ENCODE results near the gene HSBP1. TPM values are rescaled to one million over a fixed set of nuclear protein-coding genes. Genes with fewer than 3 reads are reported as not detected.

The HSBP1 gene
- polyA plus RNA-seq, 1 donor from 2014 or later = 41.4 TPM

DNA sequence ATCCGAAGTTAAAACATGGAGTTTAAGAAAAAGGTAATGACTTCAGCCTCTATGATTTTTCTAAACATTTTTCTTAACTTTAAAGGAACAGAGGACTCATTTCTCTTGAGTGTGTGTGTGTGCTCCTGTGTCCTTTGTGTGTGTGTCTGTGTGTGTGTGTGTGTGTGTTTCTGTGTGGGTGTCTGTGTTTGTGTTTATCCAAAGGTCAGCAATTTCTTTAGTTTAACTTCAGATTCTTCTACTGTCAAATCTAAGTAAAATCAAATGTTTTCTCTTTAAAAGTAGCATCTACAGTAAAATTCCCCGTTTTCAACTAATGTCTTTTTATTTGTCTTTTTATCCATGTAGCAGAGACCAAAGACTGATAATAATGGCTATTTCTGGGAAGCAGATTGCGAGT lies 31.8 kb downstream of the HSBP1 start:
- Mint-ChIP-seq H3K9me3 (no peaks in the 10 kb centered on the region), H3K36me3 (no peaks in the 10 kb centered on the region), H3K4me1 (peaks cover 27 to 31% (median 29%) of the 10 kb centered on the region in 3 donors), H3K27me3 (peaks cover 5% of the 10 kb centered on the region), H3K27ac (no peak overlapping the region), H3K4me3 (no peak overlapping the region)

DNA sequence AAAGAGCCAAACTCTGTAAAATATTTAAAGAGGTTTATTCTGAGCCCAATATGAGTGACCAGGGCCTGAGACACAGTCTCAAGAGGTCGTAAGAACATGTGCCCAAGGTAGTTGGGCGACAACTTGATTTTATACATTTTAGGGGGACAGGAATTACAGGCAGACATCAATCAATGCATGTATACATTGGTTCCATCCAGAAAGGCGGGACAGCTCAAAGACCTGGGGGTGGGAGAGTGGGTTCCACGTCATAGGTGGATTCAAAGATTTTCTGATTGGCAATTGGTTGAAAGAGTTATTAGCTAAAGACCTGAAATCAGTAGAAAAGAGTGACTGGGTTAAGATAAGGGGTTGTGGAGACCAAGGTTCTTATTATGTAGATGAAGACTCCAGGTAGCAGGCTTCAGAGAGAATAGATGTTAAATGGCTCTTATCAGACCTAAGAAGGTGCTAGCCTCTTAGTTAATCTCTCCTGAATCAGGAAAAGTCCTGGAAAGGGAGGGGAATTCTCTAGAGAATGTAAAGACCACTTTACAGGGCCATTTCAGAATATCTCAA lies 32.4 kb downstream of the HSBP1 start:
- no peak overlapping the region for H3K4me3 Mint-ChIP-seq
- no peaks in the 10 kb centered on the region for H3K9me3 Mint-ChIP-seq
- H3K36me3 Mint-ChIP-seq = no peaks in the 10 kb centered on the region
- peaks cover 27 to 33% (median 31%) of the 10 kb centered on the region in 3 donors for H3K4me1 Mint-ChIP-seq
- H3K27me3 Mint-ChIP-seq = peaks cover 5% of the 10 kb centered on the region
- H3K27ac Mint-ChIP-seq = no peak overlapping the region

DNA sequence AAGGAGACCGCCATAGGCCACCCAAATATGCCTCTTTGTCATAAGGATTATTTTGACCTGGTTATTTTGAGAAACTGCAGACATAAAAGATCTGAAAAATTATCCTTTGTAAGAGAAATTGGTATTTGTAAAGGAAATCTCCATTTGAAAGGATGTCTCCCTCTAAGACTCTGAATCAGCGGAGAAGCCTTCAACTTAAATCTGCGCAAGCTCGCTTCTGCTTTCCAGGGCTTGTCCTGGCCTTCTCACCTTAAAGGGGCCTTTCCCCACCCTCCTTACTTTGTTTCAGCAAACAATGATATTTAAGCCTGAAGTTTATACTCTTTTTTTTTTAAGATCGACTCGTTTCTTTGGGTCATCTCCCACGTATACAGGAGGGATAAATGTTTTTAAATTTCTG lies 34.5 kb downstream of the HSBP1 start:
- peak overlapping the region; percentile 65 to 90 (median 70) for H3K27ac Mint-ChIP-seq
- no peaks in the 10 kb centered on the region for H3K9me3 Mint-ChIP-seq
- peaks cover 31 to 37% (median 33%) of the 10 kb centered on the region in 3 donors for H3K4me1 Mint-ChIP-seq
- H3K4me3 Mint-ChIP-seq = peak overlapping the region in 3 of 4 donors; percentile 51 to 94 (median 90)
- no peaks in the 10 kb centered on the region for H3K27me3 Mint-ChIP-seq
- no peaks in the 10 kb centered on the region for H3K36me3 Mint-ChIP-seq

DNA sequence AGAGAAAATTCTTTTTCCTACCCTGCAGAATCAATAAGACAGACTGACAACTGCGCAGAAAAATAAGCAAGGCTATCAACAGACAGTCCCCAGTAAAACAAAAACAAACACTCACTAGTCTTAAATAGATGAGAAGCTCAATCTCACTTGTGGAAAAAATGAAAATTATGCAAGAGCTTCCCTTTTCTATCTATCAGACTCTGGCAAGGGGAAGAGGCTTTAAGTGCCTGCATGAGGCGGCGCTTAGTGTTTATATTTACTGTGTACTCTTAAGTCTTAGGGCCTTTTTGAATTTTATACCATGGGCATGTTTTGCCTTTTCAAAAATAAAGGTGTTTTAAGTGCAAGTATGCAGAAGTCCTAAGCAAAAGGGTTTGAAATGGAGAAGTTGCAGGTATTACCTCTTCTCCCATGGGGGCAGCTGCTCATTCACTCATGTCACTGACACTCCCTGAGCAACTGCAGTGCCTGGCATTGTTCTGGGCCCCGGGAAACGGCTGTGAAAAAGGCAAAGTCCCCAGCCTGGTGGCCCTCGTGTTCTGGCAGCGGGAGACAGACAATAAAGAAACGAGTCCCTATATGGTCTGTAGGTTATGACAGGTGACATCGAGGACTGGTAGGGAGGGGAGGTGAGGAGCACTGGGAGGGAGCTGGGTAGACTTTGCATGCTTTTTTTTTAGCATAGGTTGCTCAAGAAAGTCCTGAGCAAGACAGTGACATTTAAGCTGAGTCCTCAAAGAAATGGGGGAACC lies 35.2 kb downstream of the HSBP1 start:
- H3K36me3 Mint-ChIP-seq = no peaks in the 10 kb centered on the region
- H3K27me3 Mint-ChIP-seq = no peaks in the 10 kb centered on the region
- peak overlapping the region; percentile 70 to 94 (median 90) for H3K27ac Mint-ChIP-seq
- H3K4me3 Mint-ChIP-seq = peak overlapping the region; percentile 51 to 94 (median 84)
- no peaks in the 10 kb centered on the region for H3K9me3 Mint-ChIP-seq
- peaks cover 35 to 41% (median 35%) of the 10 kb centered on the region in 3 donors for H3K4me1 Mint-ChIP-seq

DNA sequence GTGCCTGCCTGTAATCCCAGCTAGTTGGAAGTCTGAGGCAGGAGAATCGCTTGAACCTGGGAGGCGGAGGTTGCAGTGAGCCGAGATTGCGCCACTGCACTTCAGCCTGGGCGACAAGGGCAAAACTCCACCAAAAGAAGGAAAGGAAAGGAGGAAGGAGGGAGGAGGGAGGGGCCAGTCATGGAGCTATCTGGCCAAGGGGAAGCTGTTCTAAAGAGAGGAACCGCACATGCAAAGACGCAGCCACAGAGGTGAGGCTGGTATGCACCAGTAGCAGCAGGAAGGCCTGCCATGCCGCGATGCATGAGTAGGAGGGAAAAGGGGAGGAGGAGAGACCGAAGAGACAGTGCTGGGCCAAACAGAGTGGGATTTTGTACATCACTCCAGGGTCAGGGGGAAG lies 35.9 kb downstream of the HSBP1 start:
- Mint-ChIP-seq H3K4me1 (peaks cover 35 to 41% (median 35%) of the 10 kb centered on the region in 3 donors), H3K4me3 (peak overlapping the region; percentile 51 to 94 (median 84)), H3K27ac (peak overlapping the region; percentile 70 to 94 (median 90)), H3K36me3 (no peaks in the 10 kb centered on the region), H3K27me3 (no peaks in the 10 kb centered on the region), H3K9me3 (no peaks in the 10 kb centered on the region)

DNA sequence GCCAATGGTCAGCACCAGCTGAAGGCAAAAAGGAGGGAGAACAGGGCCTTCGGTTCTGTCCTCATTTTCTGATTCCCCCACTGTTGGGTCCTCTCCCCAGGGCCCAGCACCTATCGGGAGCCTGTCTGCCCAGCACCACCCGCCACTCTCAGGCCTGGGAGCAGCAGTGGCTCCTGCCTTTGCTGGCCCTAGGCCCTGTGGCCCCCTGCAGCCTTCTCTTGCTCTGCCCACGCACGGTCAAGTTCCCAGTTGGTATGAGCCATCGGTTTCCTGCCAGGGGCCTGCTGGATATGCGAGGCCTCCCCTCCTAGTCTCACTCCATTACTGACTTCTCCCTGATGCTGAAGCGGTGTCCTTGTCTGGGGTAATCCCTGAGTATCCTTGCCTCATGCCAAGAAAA lies 37.5 kb downstream of the HSBP1 start:
- Mint-ChIP-seq H3K4me1 (peaks cover 32 to 41% (median 35%) of the 10 kb centered on the region in 3 donors), H3K27ac (peak overlapping the region in 1 of 3 donors; percentile 73), H3K9me3 (no peaks in the 10 kb centered on the region), H3K4me3 (peak overlapping the region in 1 of 4 donors; percentile 32), H3K27me3 (no peaks in the 10 kb centered on the region), H3K36me3 (no peaks in the 10 kb centered on the region)

DNA sequence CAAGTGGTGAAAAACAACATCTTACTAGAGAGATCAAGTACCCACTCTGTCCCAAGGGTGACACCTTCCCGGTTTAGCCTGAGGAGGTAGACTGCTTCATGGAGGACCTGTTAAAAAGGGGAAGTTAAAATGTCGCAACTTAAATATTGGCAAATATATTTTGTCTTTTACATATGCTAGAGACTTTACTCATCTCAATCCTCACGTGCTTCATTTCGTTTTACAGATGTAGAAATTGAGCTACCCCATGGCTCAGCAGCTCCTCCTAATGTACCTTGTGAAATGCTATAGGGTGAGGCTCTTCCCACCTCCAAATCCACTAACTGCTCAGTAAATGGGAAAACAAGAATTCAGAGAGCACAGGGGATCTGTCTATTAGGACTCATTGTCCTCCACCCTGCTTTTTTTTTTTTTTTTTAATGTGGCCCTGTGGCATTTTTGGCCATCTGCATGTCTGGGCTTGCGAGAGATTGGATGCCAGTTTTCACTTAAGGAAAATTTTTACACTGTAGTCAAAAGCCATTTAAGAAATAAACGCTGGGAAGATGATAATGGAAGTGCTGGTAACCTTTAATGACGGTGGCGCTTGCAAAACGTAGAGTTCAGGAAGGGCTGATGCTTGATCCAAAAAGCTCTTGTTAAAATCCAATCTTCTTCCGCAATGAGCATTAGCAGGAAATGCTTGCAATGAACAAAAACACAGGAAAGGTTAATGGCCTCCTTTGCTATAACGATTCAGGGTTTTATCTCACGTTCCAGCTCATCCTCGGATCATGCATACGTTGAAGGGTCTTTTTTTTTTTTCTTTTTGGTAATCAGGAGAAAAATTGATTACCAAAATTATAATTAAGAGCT lies 39.8 kb downstream of the HSBP1 start:
- Mint-ChIP-seq H3K4me1 (peaks cover 23 to 33% (median 23%) of the 10 kb centered on the region in 3 donors), H3K4me3 (peak overlapping the region in 1 of 4 donors; percentile 61), H3K27me3 (no peaks in the 10 kb centered on the region), H3K27ac (peak overlapping the region in 2 of 3 donors; percentile 43 to 84), H3K9me3 (peaks cover 0 to 1% (median 0%) of the 10 kb centered on the region in 3 donors), H3K36me3 (peaks cover 2% of the 10 kb centered on the region)

DNA sequence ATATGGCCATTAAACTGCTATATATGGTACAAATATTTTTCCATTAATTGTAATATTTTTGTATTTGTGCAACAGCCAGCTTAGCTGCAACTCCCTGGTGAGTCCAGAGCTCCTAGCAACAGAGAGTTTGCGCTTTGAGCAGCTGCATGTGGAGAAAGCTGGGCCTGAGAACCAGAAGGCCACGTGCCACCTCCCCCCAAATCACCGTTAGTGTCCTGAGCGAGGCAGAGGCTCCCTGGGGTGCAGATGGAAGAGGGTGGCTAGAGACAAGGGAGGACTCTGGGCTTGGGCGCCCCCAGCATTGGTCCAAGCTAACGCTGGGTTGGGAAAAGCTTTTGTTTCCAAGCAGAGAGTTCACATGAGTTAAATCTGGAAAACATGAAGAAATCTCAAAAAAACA lies 41.6 kb downstream of the HSBP1 start:
- Mint-ChIP-seq H3K36me3 (peaks cover 2% of the 10 kb centered on the region), H3K27ac (no peak overlapping the region), H3K9me3 (peaks cover 0 to 1% (median 0%) of the 10 kb centered on the region in 3 donors), H3K27me3 (peaks cover 3% of the 10 kb centered on the region), H3K4me3 (peak overlapping the region in 1 of 4 donors; percentile 60), H3K4me1 (peaks cover 8 to 17% (median 10%) of the 10 kb centered on the region in 3 donors)

DNA sequence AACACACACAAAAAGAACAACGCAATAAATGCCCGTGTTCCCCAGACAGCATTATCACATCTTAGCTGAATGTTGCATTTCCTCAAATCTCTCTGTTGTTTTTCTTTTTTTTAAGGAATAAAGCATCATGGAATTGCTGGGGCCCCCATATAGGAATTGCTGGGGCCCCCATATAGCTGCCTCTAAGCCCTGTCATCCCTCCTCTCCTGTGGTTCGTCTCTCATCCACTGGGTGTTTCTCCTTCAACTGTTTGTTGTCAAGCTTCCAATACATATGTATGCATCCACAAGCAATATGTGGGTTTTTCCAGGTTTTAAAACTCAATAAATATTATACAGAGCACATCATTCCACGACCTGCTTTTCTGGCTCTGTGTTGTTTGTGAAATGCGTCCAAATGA lies 43.2 kb downstream of the HSBP1 start:
- Mint-ChIP-seq H3K4me3 (no peak overlapping the region), H3K27ac (peak overlapping the region in 1 of 3 donors; percentile 34), H3K27me3 (peaks cover 7% of the 10 kb centered on the region), H3K9me3 (peaks cover 0 to 1% (median 0%) of the 10 kb centered on the region in 3 donors), H3K36me3 (peaks cover 2% of the 10 kb centered on the region), H3K4me1 (peaks cover 8 to 10% (median 10%) of the 10 kb centered on the region in 3 donors)

DNA sequence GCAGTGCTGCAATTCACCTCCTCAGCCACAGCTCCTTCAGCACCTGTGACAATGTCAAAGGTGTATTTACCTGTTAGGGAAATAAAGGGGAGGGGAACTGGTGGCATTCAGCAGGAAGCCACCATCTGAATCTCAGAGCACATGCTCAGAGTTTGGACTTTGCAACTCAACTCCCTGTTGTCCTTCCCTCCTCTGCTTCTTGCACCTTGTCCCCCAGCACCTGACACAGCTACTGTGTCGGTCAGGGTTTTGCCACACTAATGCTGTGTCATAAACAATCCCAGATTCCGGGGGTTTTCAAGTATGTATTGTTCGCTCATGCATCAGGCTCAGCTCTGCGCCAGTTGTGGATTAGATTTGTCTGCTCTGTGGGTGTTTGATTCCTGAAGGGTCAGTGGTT lies 43.7 kb downstream of the HSBP1 start:
- Mint-ChIP-seq H3K27me3 (peaks cover 7% of the 10 kb centered on the region), H3K4me3 (no peak overlapping the region), H3K4me1 (peaks cover 8 to 10% (median 10%) of the 10 kb centered on the region in 3 donors), H3K27ac (no peak overlapping the region), H3K9me3 (peaks cover 0 to 1% (median 0%) of the 10 kb centered on the region in 3 donors), H3K36me3 (peaks cover 2% of the 10 kb centered on the region)

DNA sequence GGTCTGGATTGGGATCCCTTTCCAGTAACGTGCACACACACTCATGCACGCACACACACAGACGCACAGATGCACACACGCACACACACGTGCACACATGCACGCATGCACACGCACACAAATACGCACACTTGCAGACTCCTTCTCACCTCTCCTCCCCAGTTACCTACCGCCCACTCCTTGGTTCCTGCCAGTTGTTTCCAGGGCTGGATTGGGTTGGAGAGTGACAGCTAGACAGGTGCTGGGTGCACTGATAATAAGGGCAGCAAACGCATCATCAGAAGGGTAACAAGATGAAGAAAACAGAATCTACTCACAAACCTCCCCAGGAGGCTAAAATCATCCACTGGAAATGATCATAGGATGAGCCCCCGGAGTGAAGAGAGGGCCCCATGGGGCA lies 45.0 kb downstream of the HSBP1 start:
- Mint-ChIP-seq H3K27me3 (peaks cover 8% of the 10 kb centered on the region), H3K4me3 (no peak overlapping the region), H3K27ac (no peak overlapping the region), H3K36me3 (peaks cover 2% of the 10 kb centered on the region), H3K9me3 (peaks cover 0 to 1% (median 0%) of the 10 kb centered on the region in 3 donors), H3K4me1 (no peaks in the 10 kb centered on the region)

DNA sequence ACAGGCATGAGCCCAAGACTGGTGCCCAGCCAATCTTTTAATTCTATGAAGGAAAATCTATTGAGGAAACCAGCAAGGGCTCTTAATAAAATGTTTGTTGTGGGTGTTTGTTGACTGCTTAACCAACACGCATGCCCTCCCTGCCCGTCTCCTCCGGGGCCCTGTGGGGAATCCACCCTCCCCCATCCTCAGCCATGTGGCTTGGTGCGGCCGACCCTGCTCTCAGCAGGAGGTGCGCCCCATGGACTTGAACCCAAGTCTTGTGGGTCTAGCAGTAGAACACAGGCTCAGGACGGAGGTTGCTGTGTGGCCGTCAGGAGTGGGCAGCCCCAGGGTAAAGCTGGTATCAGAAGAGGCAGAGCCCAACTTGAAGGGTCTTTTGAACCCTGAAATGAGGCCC lies 46.1 kb downstream of the HSBP1 start:
- Mint-ChIP-seq H3K4me3 (no peak overlapping the region), H3K27ac (no peak overlapping the region), H3K36me3 (peaks cover 2% of the 10 kb centered on the region), H3K9me3 (peaks cover 0 to 1% (median 0%) of the 10 kb centered on the region in 3 donors), H3K27me3 (peaks cover 10% of the 10 kb centered on the region), H3K4me1 (no peaks in the 10 kb centered on the region)

DNA sequence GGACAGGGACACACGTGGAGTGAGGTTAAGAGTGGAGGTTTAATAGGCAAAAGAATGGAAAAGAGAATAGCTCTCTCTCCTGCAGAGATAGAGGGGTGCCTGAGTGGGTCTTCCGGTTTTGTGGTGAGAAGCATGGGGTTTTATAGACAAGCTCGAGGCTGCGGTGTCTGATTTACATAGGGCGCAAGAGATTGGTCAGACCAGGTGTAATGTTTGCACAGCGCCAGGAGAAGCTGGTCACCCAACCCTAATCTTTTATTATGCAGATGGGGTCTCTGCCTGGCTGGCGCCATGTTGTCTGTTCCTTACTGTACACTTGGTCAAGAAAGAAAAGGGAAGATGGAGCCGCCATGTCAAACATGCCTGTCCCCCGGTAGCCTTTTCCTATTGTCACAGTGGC lies 46.6 kb downstream of the HSBP1 start:
- Mint-ChIP-seq H3K27ac (no peak overlapping the region), H3K9me3 (peaks cover 0 to 1% (median 0%) of the 10 kb centered on the region in 3 donors), H3K4me1 (no peaks in the 10 kb centered on the region), H3K36me3 (peaks cover 2% of the 10 kb centered on the region), H3K4me3 (no peak overlapping the region), H3K27me3 (peaks cover 10% of the 10 kb centered on the region)

DNA sequence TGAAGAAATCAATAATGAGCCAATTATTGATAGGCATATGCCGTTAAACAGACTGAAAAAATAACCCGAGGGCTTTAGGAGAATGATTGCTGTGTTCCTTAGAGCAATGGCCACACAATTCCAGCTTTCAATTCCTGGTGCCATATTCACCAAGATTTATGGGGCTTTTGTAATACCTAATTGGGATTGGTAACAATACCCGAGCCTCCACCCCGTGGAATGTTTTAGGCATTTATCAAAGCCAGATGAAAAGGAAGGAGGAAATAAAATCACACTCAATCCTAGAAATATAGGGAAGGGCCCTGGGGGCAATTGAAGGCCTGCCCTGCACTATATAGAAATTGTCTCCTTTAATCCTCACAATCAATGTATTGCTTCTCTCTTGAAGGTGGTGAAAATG lies 49.0 kb downstream of the HSBP1 start:
- Mint-ChIP-seq H3K27me3 (peaks cover 10% of the 10 kb centered on the region), H3K4me1 (no peaks in the 10 kb centered on the region), H3K4me3 (no peak overlapping the region), H3K36me3 (peaks cover 2% of the 10 kb centered on the region), H3K9me3 (no peaks in the 10 kb centered on the region), H3K27ac (no peak overlapping the region)

DNA sequence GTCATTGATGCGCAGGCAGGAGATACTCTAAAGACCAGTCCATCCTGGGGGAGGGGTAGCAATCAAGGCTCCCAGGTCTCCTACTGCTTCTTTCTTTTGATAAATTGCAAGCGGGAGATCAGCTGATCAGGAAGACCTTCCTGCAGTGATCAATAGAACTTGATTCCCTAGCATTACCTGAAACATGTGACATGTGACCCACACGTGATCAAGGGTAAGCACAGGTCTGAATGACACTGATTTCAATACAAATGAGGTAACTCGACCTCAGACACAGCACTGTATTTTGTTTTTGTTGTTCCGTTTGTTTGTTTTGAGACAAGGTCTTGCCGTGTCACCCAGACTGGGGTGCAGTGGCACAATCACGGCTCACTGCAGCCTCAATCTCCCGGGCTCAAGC lies 51.5 kb downstream of the HSBP1 start:
- H3K27ac Mint-ChIP-seq = no peak overlapping the region
- no peaks in the 10 kb centered on the region for H3K36me3 Mint-ChIP-seq
- no peaks in the 10 kb centered on the region for H3K9me3 Mint-ChIP-seq
- no peak overlapping the region for H3K4me3 Mint-ChIP-seq
- H3K27me3 Mint-ChIP-seq = peaks cover 8% of the 10 kb centered on the region
- no peaks in the 10 kb centered on the region for H3K4me1 Mint-ChIP-seq
